ENCODE measurements around the gene SLC16A11. TPM values are rescaled to one million over a fixed set of nuclear protein-coding genes. Genes with fewer than 3 reads are reported as not detected.

The SLC16A11 gene
- total RNA-seq, 1 donor from 2014 or later: not detected

- no peak overlapping the region for H2AFZ ChIP-seq (ENCODE audit: low read depth, low read length)
- no peaks in the 10 kb centered on the region for H3K27me3 Mint-ChIP-seq (ENCODE audit: low read depth, unreplicated experiment)
- H3K36me3 Mint-ChIP-seq (ENCODE audit: low read depth, unreplicated experiment): no peaks in the 10 kb centered on the region
- H3K4me1 Mint-ChIP-seq (ENCODE audit: low read depth, unreplicated experiment): peaks cover 15% of the 10 kb centered on the region
- DNase-seq (ENCODE audit: low read depth) (no peak), FAIRE-seq (no peak)
- no peak overlapping the region for H3K27ac Mint-ChIP-seq (ENCODE audit: unreplicated experiment)
- H3K4me3 Mint-ChIP-seq (ENCODE audit: unreplicated experiment): peak overlapping the region; percentile 17
- peaks cover under 1% of the 10 kb centered on the region for H3K36me3 ChIP-seq (ENCODE audit: insufficient read depth, low read length)
- H3K4me3 ChIP-seq (ENCODE audit: insufficient read depth, low read depth, low read length): no peak overlapping the region
- H3K79me2 ChIP-seq (ENCODE audit: insufficient read depth, low read length): peaks cover 52% of the 10 kb centered on the region
- TF ChIP-seq CTCF (IDR thresholded peaks at IDR 0.05; ENCODE audit: insufficient read depth, low read depth, low read length) (no peak), EZH2 (IDR thresholded peaks at IDR 0.05; ENCODE audit: insufficient read depth, low read length) (no peak)
- peaks cover 61% of the 10 kb centered on the region for H4K20me1 ChIP-seq (ENCODE audit: insufficient read depth, low read length)
- H3K9me3 Mint-ChIP-seq (ENCODE audit: unreplicated experiment): no peaks in the 10 kb centered on the region
- H3K4me1 ChIP-seq (ENCODE audit: insufficient read depth, low read length): peaks cover 11% of the 10 kb centered on the region
- no peak overlapping the region for H3K4me2 ChIP-seq (ENCODE audit: low read length)
- H3K9me3 ChIP-seq (ENCODE audit: insufficient read depth, low read depth, low read length): no peaks in the 10 kb centered on the region
- H3K9ac ChIP-seq (ENCODE audit: low read length): no peak overlapping the region
- H3K27me3 ChIP-seq (ENCODE audit: insufficient read depth, low read length): no peaks in the 10 kb centered on the region
- H3K27ac ChIP-seq (ENCODE audit: low read depth, low read length): no peak overlapping the region
Measured at GRCh38 chr17:7007143-7007542, 36.7 kb downstream of the SLC16A11 start.

- Histone ChIP-seq H3K79me2 (ENCODE audit: insufficient read depth, low read length) (peaks cover 37% of the 10 kb centered on the region), H3K9ac (ENCODE audit: low read length) (no peak overlapping the region), H3K4me1 (ENCODE audit: insufficient read depth, low read length) (no peaks in the 10 kb centered on the region), H3K27ac (ENCODE audit: low read depth, low read length) (no peak overlapping the region), H3K27me3 (ENCODE audit: insufficient read depth, low read length) (no peaks in the 10 kb centered on the region), H3K4me2 (ENCODE audit: low read length) (no peak overlapping the region), H3K4me3 (ENCODE audit: insufficient read depth, low read depth, low read length) (no peak overlapping the region), H4K20me1 (ENCODE audit: insufficient read depth, low read length) (peaks cover 70% of the 10 kb centered on the region), H3K9me3 (ENCODE audit: insufficient read depth, low read depth, low read length) (no peaks in the 10 kb centered on the region), H3K36me3 (ENCODE audit: insufficient read depth, low read length) (peaks cover 6% of the 10 kb centered on the region), H2AFZ (ENCODE audit: low read depth, low read length) (no peak overlapping the region)
- peaks cover 1% of the 10 kb centered on the region for H3K9me3 Mint-ChIP-seq (ENCODE audit: unreplicated experiment)
- DNase-seq (ENCODE audit: low read depth): no peak
- no peak overlapping the region for H3K4me3 Mint-ChIP-seq (ENCODE audit: unreplicated experiment)
- peaks cover 6% of the 10 kb centered on the region for H3K36me3 Mint-ChIP-seq (ENCODE audit: low read depth, unreplicated experiment)
- H3K4me1 Mint-ChIP-seq (ENCODE audit: low read depth, unreplicated experiment): peaks cover 8% of the 10 kb centered on the region
- H3K27me3 Mint-ChIP-seq (ENCODE audit: low read depth, unreplicated experiment): no peaks in the 10 kb centered on the region
- no peak overlapping the region for H3K27ac Mint-ChIP-seq (ENCODE audit: unreplicated experiment)
- FAIRE-seq: no peak
- no peak for TF ChIP-seq CTCF (IDR thresholded peaks at IDR 0.05; ENCODE audit: insufficient read depth, low read depth, low read length)
- TF ChIP-seq EZH2 (IDR thresholded peaks at IDR 0.05; ENCODE audit: insufficient read depth, low read length): no peak
Measured at GRCh38 chr17:7005716-7006115, 38.2 kb downstream of the SLC16A11 start.

GRCh38 chr17:7004398-7005253 is 39.3 kb downstream of the SLC16A11 start:
- H3K9me3 Mint-ChIP-seq (ENCODE audit: unreplicated experiment): peaks cover 1% of the 10 kb centered on the region
- FAIRE-seq: peak; percentile 56
- no peak overlapping the region for H3K27ac Mint-ChIP-seq (ENCODE audit: unreplicated experiment)

More at GRCh38 chr17:7004398-7005253, 39.3 kb downstream of the SLC16A11 start:
- H3K9me3 ChIP-seq (ENCODE audit: insufficient read depth, low read depth, low read length): no peaks in the 10 kb centered on the region
- peaks cover 4% of the 10 kb centered on the region for H3K4me1 Mint-ChIP-seq (ENCODE audit: low read depth, unreplicated experiment)
- no peak overlapping the region for H3K9ac ChIP-seq (ENCODE audit: low read length)
- no peak overlapping the region for H3K4me3 ChIP-seq (ENCODE audit: insufficient read depth, low read depth, low read length)
- TF ChIP-seq CTCF (IDR thresholded peaks at IDR 0.05; ENCODE audit: insufficient read depth, low read depth, low read length): peak; percentile 58
- no peak for TF ChIP-seq EZH2 (IDR thresholded peaks at IDR 0.05; ENCODE audit: insufficient read depth, low read length)
- H3K27me3 ChIP-seq (ENCODE audit: insufficient read depth, low read length): no peaks in the 10 kb centered on the region
- DNase-seq (ENCODE audit: low read depth): no peak
- H3K79me2 ChIP-seq (ENCODE audit: insufficient read depth, low read length): peaks cover 26% of the 10 kb centered on the region
- H3K27ac ChIP-seq (ENCODE audit: low read depth, low read length): no peak overlapping the region
- H2AFZ ChIP-seq (ENCODE audit: low read depth, low read length): no peak overlapping the region
- no peaks in the 10 kb centered on the region for H3K27me3 Mint-ChIP-seq (ENCODE audit: low read depth, unreplicated experiment)
- H3K4me3 Mint-ChIP-seq (ENCODE audit: unreplicated experiment): no peak overlapping the region
- H4K20me1 ChIP-seq (ENCODE audit: insufficient read depth, low read length): peaks cover 67% of the 10 kb centered on the region
- H3K36me3 Mint-ChIP-seq (ENCODE audit: low read depth, unreplicated experiment): peaks cover 10% of the 10 kb centered on the region
- H3K36me3 ChIP-seq (ENCODE audit: insufficient read depth, low read length): peaks cover 6% of the 10 kb centered on the region
- H3K4me2 ChIP-seq (ENCODE audit: low read length): no peak overlapping the region
- H3K4me1 ChIP-seq (ENCODE audit: insufficient read depth, low read length): no peaks in the 10 kb centered on the region

All from astrocyte (in vitro differentiated cells and primary cell).